Keratinocyte (primary cell): ENCODE results near the gene KIF3A.

ENCODE experiments used
- CTCF ChIP-seq, 3 experiments: IDR thresholded peaks in 1 of 3; conservative IDR thresholded peaks in 1 of 3; optimal IDR thresholded peaks in 1 of 3; 2 replicates in 2 of 3; 3 replicates in 1 of 3; pipeline versions ENCODE3 to v1.5.1; 2011; ENCODE audit warnings: low read length in 3 of 3, mild to moderate bottlenecking in 3 of 3, moderate library complexity in 2 of 3, control low read depth in 1 of 3, inconsistent platforms in 1 of 3; ENCODE audit not compliant: insufficient read depth in 2 of 3; ENCODE audit errors: extremely low read depth in 1 of 3
- EZH2 ChIP-seq: IDR thresholded peaks from one replicate; pipeline ENCODE4 v1.6.1; 2012; ENCODE audit warnings: inconsistent platforms, mild to moderate bottlenecking, low read length, moderate library complexity

- TF ChIP-seq CTCF (optimal IDR thresholded peaks at IDR 0.05 in 1 of 3, IDR thresholded peaks at IDR 0.05 in 1 of 3, conservative IDR thresholded peaks at IDR 0.05 in 1 of 3; ENCODE audit: extremely low read depth in 1 of 3, insufficient read depth in 2 of 3, low read length in 3 of 3) (no peak), EZH2 (no peak)
Observed at GRCh38 chr5:132766806-132767055, 29.4 kb upstream of the KIF3A start.
